Thyroid gland (tissue), 4 donors: ENCODE results near the gene IMMP1L. TPM values are rescaled to one million over a fixed set of nuclear protein-coding genes. Genes with fewer than 3 reads are reported as not detected.

Experiments used
- DNase-seq, 2 donors: peaks; one replicate each; pipeline ENCODE4 v3.0.0-alpha.2; 2019
- H3K27ac ChIP-seq, 3 donors: fragments of 200-600 bp; sonication (generic); 1 replicate in 2 of 3; 2 replicates in 1 of 3; pipeline ENCODE4 v1.5.1; 2016 to 2019; ENCODE audit warnings: mild to moderate bottlenecking in 1 of 3, moderate library complexity in 1 of 3
- H3K27me3 ChIP-seq: fragments of 200-600 bp; sonication (generic); one replicate; pipeline ENCODE4 v1.5.1; 2019
- H3K36me3 ChIP-seq, 2 donors: fragments of 200-600 bp; sonication (generic); one replicate each; pipeline ENCODE4 v1.5.1; 2016 to 2019
- H3K4me1 ChIP-seq, 2 donors: fragments of 200-600 bp; sonication (generic); one replicate each; pipeline ENCODE4 v1.5.1; 2017 to 2019
- H3K4me3 ChIP-seq, 3 donors: fragments of 200-600 bp; sonication (generic); replicated peaks in 1 of 3; 1 replicate in 2 of 3; 2 replicates in 1 of 3; pipeline ENCODE4 v1.5.1; 2016; ENCODE audit warnings: mild to moderate bottlenecking in 1 of 3
- H3K9me3 ChIP-seq: fragments of 200-600 bp; sonication (generic); one replicate; pipeline ENCODE4 v1.5.1; 2017
- POLR2A ChIP-seq, 2 donors: fragments of 450-650 bp; IDR thresholded peaks; one replicate each; pipeline ENCODE4 v1.6.1; 2017; ENCODE audit warnings: antibody characterized with exemption in 2 of 2, mild to moderate bottlenecking in 2 of 2, moderate library complexity in 1 of 2
- WGBS, 2 donors: methylation state at CpG; one replicate each; pipeline ENCODE4 v1.1.5; 2017; 5-methylcytosine and 5-hydroxymethylcytosine counted together
- intact Hi-C: fragments of 100-400 bp; cut with DNase I; formaldehyde crosslinking; loops from one replicate; pipeline ENCODE4 v1.15.1; 2023
- total RNA-seq, 4 donors: library from RNA; depleted of rRNA; stranded (reverse); fragments of >200 nt; gene quantifications; one replicate each; pipeline ENCODE4 v1.2.3, GENCODE V29; 2016
- TF ChIP-seq, protein P1 (sequence below), 6 experiments: fragments of 200-600 bp in 3 of 6; fragments of 450-650 bp in 3 of 6; sonication (generic) in 3 of 6; IDR thresholded peaks; one replicate each; pipeline ENCODE4 v1.5.1; 2016 to 2019; ENCODE audit warnings: antibody characterized with exemption in 6 of 6, mild to moderate bottlenecking in 2 of 6, inconsistent platforms in 1 of 6, moderate library complexity in 1 of 6

IMMP1L gene
- total RNA-seq, 4 donors from 2014 or later = 9.5 to 76.9 (median 14.7) TPM

DNA sequence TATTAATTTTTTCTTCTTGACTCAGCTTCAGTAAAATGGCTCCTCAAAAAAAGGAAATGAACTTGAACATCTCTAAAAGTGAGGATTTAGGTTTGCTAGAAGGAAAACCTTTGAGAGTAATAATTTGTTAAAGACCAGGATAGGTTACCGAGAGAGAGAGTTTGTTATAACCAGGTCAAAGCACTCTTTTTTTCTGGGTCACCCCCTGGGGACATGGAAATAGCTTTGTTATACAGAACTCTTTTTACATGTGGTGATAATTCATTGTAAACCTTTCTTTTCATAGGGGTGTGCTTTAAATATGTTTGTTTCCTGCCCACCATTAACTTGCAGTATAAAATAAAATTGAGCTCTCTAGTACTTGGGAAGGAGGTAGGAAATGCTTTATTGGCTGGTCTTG, 92.1 kb downstream of the IMMP1L start:
- no peak overlapping the region for H3K4me3 ChIP-seq
- 89 to 91% methylated on average over 1 of the region's 1 CpG for WGBS, 2 donors
- no peaks in the 10 kb centered on the region for H3K4me1 ChIP-seq
- no peaks in the 10 kb centered on the region for H3K27me3 ChIP-seq
- no peak overlapping the region for H3K27ac ChIP-seq
- no peaks in the 10 kb centered on the region for H3K9me3 ChIP-seq
- TF ChIP-seq POLR2A (IDR thresholded peaks at IDR 0.05) = no peak
- TF ChIP-seq, protein P1, sequence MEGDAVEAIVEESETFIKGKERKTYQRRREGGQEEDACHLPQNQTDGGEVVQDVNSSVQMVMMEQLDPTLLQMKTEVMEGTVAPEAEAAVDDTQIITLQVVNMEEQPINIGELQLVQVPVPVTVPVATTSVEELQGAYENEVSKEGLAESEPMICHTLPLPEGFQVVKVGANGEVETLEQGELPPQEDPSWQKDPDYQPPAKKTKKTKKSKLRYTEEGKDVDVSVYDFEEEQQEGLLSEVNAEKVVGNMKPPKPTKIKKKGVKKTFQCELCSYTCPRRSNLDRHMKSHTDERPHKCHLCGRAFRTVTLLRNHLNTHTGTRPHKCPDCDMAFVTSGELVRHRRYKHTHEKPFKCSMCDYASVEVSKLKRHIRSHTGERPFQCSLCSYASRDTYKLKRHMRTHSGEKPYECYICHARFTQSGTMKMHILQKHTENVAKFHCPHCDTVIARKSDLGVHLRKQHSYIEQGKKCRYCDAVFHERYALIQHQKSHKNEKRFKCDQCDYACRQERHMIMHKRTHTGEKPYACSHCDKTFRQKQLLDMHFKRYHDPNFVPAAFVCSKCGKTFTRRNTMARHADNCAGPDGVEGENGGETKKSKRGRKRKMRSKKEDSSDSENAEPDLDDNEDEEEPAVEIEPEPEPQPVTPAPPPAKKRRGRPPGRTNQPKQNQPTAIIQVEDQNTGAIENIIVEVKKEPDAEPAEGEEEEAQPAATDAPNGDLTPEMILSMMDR (IDR thresholded peaks at IDR 0.05) = no peak
- no peaks in the 10 kb centered on the region for H3K36me3 ChIP-seq
- intact Hi-C loops = no loop called here
- no peak for DNase-seq

DNA sequence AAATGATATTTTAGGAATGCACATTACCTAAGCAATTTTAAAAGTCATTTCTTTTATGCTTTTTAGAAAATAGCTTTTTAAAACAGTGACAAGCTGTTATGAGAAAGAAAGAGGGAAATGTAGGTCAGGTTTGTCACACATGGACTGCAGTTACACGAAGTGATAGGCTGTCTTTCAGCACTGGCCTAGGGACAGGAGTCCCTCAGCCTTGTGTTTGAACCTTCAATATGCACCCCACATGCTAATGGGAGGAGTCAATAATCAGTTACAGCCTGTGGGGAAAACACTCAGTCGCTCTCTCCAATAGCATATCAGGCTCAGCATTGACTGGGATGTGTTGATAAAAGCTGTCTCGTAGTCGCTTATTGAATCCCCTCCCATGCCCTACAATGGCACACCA, 94.0 kb downstream of the IMMP1L start:
- TF ChIP-seq, protein P1 (IDR thresholded peaks at IDR 0.05) = no peak
- TF ChIP-seq POLR2A (IDR thresholded peaks at IDR 0.05) = no peak
- no peak overlapping the region for H3K27ac ChIP-seq
- H3K27me3 ChIP-seq = no peaks in the 10 kb centered on the region
- intact Hi-C loops = no loop called here
- H3K36me3 ChIP-seq = no peaks in the 10 kb centered on the region
- H3K9me3 ChIP-seq = no peaks in the 10 kb centered on the region
- DNase-seq = no peak
- WGBS, 2 donors = 70 to 89% methylated on average over 4 of the region's 4 CpGs
- H3K4me3 ChIP-seq = no peak overlapping the region
- H3K4me1 ChIP-seq = no peaks in the 10 kb centered on the region

DNA sequence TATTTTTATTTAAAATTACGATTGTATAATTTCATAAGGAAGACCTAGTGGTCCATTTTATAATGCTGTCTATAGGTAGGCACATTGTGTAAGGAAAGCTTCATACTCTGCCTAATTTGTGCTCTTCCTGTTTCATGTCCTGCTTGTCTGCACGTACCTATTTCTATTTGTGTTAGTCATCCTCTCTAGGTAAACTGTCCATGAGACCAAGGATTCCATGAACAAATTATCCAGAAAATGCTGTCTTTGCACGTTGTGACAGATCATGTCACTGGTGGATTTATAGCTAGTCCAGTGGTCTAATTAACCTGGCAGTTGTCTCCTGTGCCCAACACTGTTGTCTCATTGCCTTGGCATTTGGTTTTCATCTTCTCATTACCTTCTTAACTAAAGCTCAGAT, 95.1 kb downstream of the IMMP1L start:
- 90 to 94% methylated on average over 3 of the region's 3 CpGs for WGBS, 2 donors
- no peak overlapping the region for H3K27ac ChIP-seq
- intact Hi-C loops = no loop called here
- H3K27me3 ChIP-seq = no peaks in the 10 kb centered on the region
- TF ChIP-seq, protein P1 (IDR thresholded peaks at IDR 0.05) = no peak
- no peak for TF ChIP-seq POLR2A (IDR thresholded peaks at IDR 0.05)
- no peak overlapping the region for H3K4me3 ChIP-seq
- DNase-seq = no peak
- no peaks in the 10 kb centered on the region for H3K9me3 ChIP-seq
- no peaks in the 10 kb centered on the region for H3K4me1 ChIP-seq
- no peaks in the 10 kb centered on the region for H3K36me3 ChIP-seq

DNA sequence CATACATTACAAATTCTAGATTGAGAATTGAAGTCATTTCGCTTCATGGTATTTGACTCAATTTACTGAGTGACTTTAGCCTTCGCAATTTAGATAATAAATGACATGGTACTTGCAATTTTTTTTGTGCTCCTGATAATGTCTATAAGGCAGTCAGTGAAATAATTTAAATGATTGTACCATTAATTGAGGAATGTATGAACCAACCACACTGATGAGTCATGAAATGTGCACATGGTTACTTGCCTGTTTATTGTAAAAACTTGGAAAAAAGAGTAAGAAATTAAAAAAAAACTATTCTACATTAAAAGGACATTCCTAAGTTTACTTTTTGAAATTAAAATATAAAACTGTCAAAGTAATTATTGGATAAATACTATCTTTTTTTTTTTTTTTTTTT, 96.5 kb downstream of the IMMP1L start:
- DNase-seq = no peak
- Histone ChIP-seq H3K36me3 (no peaks in the 10 kb centered on the region), H3K4me3 (no peak overlapping the region), H3K27ac (no peak overlapping the region), H3K27me3 (no peaks in the 10 kb centered on the region), H3K9me3 (no peaks in the 10 kb centered on the region), H3K4me1 (no peaks in the 10 kb centered on the region)
- intact Hi-C loops = no loop called here
- WGBS, 2 donors = 95 to 96% methylated on average over 2 of the region's 2 CpGs
- TF ChIP-seq, protein P1 (IDR thresholded peaks at IDR 0.05) = no peak
- no peak for TF ChIP-seq POLR2A (IDR thresholded peaks at IDR 0.05)

DNA sequence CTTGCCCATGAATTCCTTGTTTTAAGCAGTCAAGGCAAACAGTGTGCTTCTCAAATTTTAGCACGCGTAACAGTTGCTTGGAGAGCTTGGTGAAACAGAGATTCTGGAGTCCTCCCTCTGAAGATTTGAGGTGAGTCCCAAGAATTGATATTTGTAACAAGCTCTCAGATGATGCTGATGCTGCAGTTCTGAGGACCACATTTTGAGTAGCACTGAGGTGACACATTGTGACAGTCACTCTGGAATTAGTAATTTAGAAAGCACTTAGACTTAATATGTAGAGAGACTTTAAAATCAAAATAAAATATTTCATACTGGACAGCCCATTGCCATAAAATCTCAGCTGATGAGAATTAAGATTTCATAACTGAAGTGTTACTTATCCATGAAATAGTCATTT, 101.2 kb downstream of the IMMP1L start:
- WGBS, 2 donors = 97% methylated on average over 2 of the region's 2 CpGs
- intact Hi-C loops = no loop called here
- no peaks in the 10 kb centered on the region for H3K4me1 ChIP-seq
- no peaks in the 10 kb centered on the region for H3K36me3 ChIP-seq
- H3K4me3 ChIP-seq = no peak overlapping the region
- no peak for TF ChIP-seq POLR2A (IDR thresholded peaks at IDR 0.05)
- TF ChIP-seq, protein P1 (IDR thresholded peaks at IDR 0.05) = no peak
- no peaks in the 10 kb centered on the region for H3K27me3 ChIP-seq
- DNase-seq = no peak
- no peak overlapping the region for H3K27ac ChIP-seq
- no peaks in the 10 kb centered on the region for H3K9me3 ChIP-seq
